ENCODE data around the gene LRRC4B. TPM values are rescaled to one million over a fixed set of nuclear protein-coding genes. Genes with fewer than 3 reads are reported as not detected.

LRRC4B gene
- total RNA-seq, 4 donors from 2014 or later = 0.33 to 0.81 (median 0.34) TPM; not detected in 1

DNA sequence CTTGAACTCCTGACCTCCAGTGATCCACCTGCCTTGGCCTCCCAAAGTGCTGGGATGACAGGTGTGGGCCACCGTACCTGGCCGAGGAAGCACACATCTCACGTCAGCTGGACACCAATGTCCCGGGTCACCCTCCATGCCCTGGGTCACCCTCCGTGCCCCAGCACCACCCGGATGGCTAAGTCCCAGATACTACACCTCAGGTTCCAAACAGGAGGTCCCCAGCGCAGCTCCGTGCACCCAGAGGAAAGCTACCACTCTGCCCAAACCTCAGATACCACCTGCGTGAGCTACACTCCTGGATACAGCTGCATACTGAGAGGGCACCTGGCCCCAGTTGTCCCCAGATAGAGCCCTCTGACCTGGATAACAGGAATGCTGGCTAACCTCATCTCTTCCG lies 14.0 kb downstream of the LRRC4B start:
- Histone ChIP-seq H3K4me3 (no peak overlapping the region), H3K27ac (no peak overlapping the region), H3K36me3 (no peaks in the 10 kb centered on the region), H3K9me3 (no peaks in the 10 kb centered on the region), H3K4me1 (peaks cover 0 to 11% of the 10 kb centered on the region in 2 donors), H3K27me3 (peaks cover 44 to 73% (median 60%) of the 10 kb centered on the region in 3 donors)
- in situ Hi-C loops (cut with MboI; ENCODE audit: low sequenced_read_pairs in 4 of 4) (no loop called here), intact Hi-C loops (cut with DNase I; ENCODE audit: low total_unique reads) (loop anchor here (10.0 kb wide), 1 partner anchor 89 kb away; no protein-coding TSS in a partner anchor)
- DNase-seq (no peak), ATAC-seq (no peak)
- no peak for TF ChIP-seq POLR2A (IDR thresholded peaks at IDR 0.05)
- TF ChIP-seq, protein P1, sequence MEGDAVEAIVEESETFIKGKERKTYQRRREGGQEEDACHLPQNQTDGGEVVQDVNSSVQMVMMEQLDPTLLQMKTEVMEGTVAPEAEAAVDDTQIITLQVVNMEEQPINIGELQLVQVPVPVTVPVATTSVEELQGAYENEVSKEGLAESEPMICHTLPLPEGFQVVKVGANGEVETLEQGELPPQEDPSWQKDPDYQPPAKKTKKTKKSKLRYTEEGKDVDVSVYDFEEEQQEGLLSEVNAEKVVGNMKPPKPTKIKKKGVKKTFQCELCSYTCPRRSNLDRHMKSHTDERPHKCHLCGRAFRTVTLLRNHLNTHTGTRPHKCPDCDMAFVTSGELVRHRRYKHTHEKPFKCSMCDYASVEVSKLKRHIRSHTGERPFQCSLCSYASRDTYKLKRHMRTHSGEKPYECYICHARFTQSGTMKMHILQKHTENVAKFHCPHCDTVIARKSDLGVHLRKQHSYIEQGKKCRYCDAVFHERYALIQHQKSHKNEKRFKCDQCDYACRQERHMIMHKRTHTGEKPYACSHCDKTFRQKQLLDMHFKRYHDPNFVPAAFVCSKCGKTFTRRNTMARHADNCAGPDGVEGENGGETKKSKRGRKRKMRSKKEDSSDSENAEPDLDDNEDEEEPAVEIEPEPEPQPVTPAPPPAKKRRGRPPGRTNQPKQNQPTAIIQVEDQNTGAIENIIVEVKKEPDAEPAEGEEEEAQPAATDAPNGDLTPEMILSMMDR (IDR thresholded peaks at IDR 0.05 in 4 of 5, conservative IDR thresholded peaks at IDR 0.05 in 1 of 5) = no peak

DNA sequence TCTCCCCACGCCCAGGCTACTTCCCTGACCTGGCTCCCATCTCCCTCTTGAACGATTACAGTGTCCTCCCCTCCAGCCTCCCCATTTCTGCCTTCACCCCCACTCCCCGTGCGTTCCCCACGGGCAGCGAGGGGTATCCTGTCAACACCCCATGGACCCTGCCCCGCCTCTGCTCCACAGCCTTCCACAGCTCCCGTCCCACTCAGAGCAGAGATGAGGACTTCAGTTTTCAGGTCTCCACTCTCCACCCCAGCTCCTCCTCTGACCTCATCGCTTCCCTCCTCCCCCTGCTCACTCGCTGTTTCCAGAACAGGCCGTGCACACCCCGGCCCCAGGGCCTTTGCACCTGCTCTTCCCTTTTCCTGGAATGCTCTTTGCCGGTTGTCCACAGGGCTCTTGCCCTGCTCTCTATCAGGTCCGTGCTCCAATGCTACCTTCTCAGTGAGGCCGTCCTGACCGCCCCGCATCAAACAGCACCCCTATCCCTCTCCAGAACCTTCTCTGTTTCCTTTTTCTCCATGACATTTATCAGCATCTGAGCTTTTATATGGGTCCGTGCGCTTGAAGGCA lies 15.0 kb downstream of the LRRC4B start:
- no peak for DNase-seq
- no peak overlapping the region for H3K4me3 ChIP-seq
- ATAC-seq = no peak
- H3K27me3 ChIP-seq = peaks cover 45 to 67% (median 60%) of the 10 kb centered on the region in 3 donors
- H3K27ac ChIP-seq = no peak overlapping the region
- in situ Hi-C loops (cut with MboI; ENCODE audit: low sequenced_read_pairs in 4 of 4) = no loop called here
- TF ChIP-seq, protein P1 (IDR thresholded peaks at IDR 0.05 in 4 of 5, conservative IDR thresholded peaks at IDR 0.05 in 1 of 5) = no peak
- intact Hi-C loops (cut with DNase I; ENCODE audit: low total_unique reads) = loop anchor here (10.0 kb wide), 1 partner anchor 88 kb away; no protein-coding TSS in a partner anchor
- no peaks in the 10 kb centered on the region for H3K9me3 ChIP-seq
- peaks cover 0 to 11% of the 10 kb centered on the region in 2 donors for H3K4me1 ChIP-seq
- H3K36me3 ChIP-seq = no peaks in the 10 kb centered on the region

DNA sequence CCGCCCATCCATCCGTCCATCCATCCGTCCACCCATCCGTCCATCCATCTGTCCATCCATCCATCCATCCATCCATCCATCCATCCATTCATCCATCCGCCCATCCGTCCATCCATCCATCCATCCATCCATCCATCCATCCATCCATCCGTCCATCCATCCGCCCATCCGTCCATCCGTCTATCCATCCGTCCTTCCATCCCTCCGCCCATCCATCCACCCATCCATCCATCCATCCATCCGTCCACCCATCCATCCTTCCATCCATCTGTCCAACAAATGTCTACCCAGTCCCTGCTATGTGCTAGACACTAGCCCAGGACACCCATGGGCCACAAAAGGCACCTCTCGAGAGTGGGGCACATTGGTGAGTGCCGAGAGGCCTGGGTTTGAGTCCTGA lies 15.7 kb downstream of the LRRC4B start:
- H3K4me3 ChIP-seq = no peak overlapping the region
- no peaks in the 10 kb centered on the region for H3K9me3 ChIP-seq
- in situ Hi-C loops (cut with MboI; ENCODE audit: low sequenced_read_pairs in 4 of 4) = no loop called here
- no peak for TF ChIP-seq POLR2A (IDR thresholded peaks at IDR 0.05)
- TF ChIP-seq, protein P1 (IDR thresholded peaks at IDR 0.05 in 4 of 5, conservative IDR thresholded peaks at IDR 0.05 in 1 of 5) = no peak
- intact Hi-C loops (cut with DNase I; ENCODE audit: low total_unique reads) = loop anchor here (10.0 kb wide), 1 partner anchor 88 kb away; no protein-coding TSS in a partner anchor
- ATAC-seq (no peak), DNase-seq (no peak)
- no peak overlapping the region for H3K27ac ChIP-seq
- H3K4me1 ChIP-seq = peaks cover 0 to 11% of the 10 kb centered on the region in 2 donors
- no peaks in the 10 kb centered on the region for H3K36me3 ChIP-seq
- peaks cover 45 to 62% (median 58%) of the 10 kb centered on the region in 3 donors for H3K27me3 ChIP-seq

DNA sequence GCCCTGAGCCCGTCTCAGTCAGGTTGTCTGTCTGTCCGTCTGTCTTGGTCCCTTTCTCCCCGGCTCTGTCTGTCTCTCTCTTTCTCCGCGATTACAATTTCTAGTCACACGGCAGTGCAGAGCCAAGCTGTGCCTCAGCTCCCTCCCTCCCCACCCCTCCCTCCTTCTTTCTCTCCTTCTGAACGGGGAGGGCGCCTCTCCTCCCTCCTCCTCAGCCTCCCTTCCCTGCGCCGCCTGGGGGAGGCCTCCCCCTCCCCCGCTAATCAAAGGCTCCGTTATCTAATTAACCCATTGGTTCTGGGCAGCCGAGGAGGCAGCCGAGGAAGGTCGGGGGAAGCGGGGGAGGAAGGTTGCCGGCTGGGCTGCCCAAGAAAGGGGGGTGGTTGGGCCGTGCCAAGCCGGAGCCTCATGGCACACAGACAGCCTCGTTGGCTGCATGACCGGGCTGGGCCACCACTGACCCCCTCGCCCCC lies 16.5 kb downstream of the LRRC4B start:
- in situ Hi-C loops (cut with MboI; ENCODE audit: low sequenced_read_pairs in 4 of 4) = no loop called here
- Histone ChIP-seq H3K4me3 (no peak overlapping the region), H3K4me1 (peaks cover 0 to 9% of the 10 kb centered on the region in 2 donors), H3K27me3 (peaks cover 39 to 54% (median 51%) of the 10 kb centered on the region in 3 donors), H3K36me3 (no peaks in the 10 kb centered on the region), H3K27ac (no peak overlapping the region), H3K9me3 (no peaks in the 10 kb centered on the region)
- no peak for ATAC-seq
- no peak for DNase-seq
- no peak for TF ChIP-seq POLR2A (IDR thresholded peaks at IDR 0.05)
- TF ChIP-seq, protein P1 (IDR thresholded peaks at IDR 0.05 in 4 of 5, conservative IDR thresholded peaks at IDR 0.05 in 1 of 5) = no peak
- intact Hi-C loops (cut with DNase I; ENCODE audit: low total_unique reads) = loop anchor here (10.0 kb wide), 1 partner anchor 87 kb away; no protein-coding TSS in a partner anchor

Data from gastrocnemius medialis (tissue), 4 donors.